GM10266 (cell line): ENCODE results near the gene RPN1.
A peak's percentile ranks its signal among the peaks of the same experiment; 100 is the strongest.

Experiments
- DNase-seq: peaks from one replicate; pipeline ENCODE4 v3.0.0; 2012; ENCODE audit errors: extremely low spot score
- CTCF ChIP-seq: IDR thresholded peaks from 2 replicates; pipeline ENCODE4 v1.5.1; 2012; ENCODE audit warnings: mild to moderate bottlenecking, low read depth; ENCODE audit not compliant: control insufficient read depth, insufficient read depth; ENCODE audit errors: missing control alignments

The RPN1 gene

GRCh38 chr3:128621931-128622330, 28.7 kb downstream of the RPN1 start:
- TF ChIP-seq CTCF, result no peak
- DNase-seq, result no peak

GRCh38 chr3:128621234-128621633, 29.4 kb downstream of the RPN1 start:
- no peak for TF ChIP-seq CTCF
- DNase-seq, result no peak

GRCh38 chr3:128620268-128620691, 30.3 kb downstream of the RPN1 start:
- TF ChIP-seq CTCF, result no peak
- DNase-seq, result no peak

GRCh38 chr3:128619146-128619890, 31.3 kb downstream of the RPN1 start:
- no peak for TF ChIP-seq CTCF
- DNase-seq, result no peak

GRCh38 chr3:128618398-128618726, 32.3 kb downstream of the RPN1 start:
- DNase-seq, result no peak
- no peak for TF ChIP-seq CTCF

- peak; percentile 99 for DNase-seq
- peak; percentile 97 for TF ChIP-seq CTCF
These were observed 32.8 kb downstream of the RPN1 start for GRCh38 chr3:128617557-128618397.

GRCh38 chr3:128617270-128617556, 33.4 kb downstream of the RPN1 start:
- TF ChIP-seq CTCF, result no peak
- DNase-seq, result no peak
